GM18867 (cell line): Measurements from ENCODE around the gene BET1.
A peak's percentile ranks its signal among the peaks of the same experiment; 100 is the strongest.

Experiments used
- ATAC-seq: cut with Tn5 transposase; IDR thresholded peaks from one replicate; pipeline ENCODE4 v1.9.1; 2021; ENCODE audit warnings: mild to moderate bottlenecking, moderate library complexity; ENCODE audit not compliant: unreplicated experiment

Gene BET1

DNA sequence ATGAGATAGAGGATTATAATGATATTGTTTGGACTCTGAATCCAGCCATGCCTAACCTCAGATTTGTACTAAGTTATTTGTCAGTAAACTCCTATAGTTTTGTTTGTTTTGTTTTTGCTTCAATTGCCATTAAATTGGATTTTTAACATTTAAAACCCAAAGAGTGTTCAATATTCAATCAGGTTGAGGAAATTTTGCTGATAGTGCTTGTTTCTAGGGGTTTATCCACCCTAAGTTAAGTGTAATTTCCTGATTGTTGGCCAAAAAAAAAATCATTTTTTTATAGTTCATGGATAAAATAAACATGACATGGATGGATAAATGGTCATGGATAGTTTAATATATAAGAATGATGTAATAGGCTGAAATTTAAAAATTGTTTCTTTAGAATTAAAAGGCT, 11.4 kb upstream of the BET1 start:
- no peak for ATAC-seq

DNA sequence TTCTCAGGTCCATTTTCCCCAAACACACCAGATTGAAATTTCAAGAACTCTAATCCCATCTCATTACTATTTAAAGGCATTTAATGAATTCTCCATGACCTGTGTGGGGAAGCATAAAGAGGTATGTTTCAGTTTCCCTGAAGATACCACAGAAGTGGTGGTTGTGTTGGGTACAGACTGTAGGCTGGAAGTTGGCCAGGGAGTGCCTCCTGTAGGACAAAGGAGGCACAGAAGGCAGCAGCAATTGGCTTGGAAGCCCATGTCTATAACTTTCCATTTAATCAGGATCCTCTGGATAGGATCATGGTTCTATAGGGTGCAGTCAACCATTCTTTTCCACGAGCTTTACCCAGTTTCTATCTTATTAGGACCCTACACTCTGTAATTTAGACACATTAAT, 8.6 kb upstream of the BET1 start:
- no peak for ATAC-seq

DNA sequence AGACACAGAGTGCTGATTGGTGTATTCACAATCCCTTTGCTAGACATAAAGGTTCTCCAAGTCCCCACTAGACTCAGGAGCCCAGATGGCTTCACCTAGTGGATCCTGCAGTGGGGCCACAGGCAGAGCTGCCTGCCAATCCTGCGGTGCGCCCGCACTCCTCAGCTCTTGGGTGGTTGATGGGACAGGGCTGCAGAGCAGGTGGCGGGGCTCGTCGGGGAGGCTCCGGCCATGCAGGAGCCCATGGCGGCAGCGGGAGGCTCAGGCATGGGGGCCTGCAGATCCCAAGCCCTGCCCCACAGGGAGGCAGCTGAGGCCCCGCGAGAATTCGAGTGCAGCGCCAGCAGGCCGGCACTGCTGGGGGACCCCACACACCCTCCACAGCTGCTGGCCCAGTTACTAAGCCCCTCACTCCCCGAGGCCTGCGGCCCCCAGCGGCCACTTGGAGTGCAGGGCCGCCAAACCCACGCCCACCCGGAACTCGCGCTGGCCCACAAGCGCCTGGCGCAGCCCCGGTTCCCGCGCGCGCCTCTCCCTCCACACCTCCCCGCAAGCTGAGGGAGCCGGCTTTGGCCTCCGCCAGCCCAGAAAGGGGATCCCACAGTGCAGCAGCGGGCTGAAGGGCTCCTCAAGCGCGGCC, 7.7 kb upstream of the BET1 start:
- no peak for ATAC-seq

DNA sequence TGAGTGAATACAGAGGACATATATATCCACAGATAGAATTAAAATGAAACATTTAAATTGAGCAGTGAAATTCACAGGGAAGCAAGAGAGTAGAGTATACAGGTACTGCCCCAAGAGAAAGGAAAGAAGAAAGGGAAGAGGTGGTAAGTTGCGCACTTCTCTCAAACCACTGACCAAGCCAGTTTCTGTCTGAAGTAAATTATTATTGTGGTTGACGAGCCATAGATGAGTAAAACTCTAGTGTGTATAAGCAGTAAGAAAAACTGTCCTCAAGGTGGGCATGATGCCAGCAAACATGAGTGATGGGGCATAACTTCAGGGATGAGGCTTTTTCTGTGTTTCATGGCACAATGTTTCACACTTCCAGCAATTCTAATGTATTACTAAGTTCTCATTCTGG, 4.4 kb upstream of the BET1 start:
- no peak for ATAC-seq

DNA sequence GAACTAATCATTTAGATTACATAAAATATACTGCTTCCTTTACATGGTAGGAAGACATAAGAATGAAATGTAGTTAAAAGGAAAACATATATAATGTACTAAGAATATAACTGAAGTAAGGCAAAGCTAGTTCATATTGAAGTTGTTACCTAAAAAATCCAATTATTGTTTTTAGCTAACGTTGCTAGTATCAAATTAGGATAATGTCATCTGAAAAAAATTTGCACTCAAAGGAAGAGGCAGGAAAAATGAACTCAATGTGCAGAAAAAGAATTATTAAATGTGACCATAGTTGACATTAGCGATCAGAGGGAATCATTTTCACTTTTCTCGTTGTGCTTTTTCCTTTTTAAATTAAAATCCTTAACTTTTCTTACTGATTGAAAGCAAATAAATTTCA, 1.6 kb upstream of the BET1 start:
- no peak for ATAC-seq

DNA sequence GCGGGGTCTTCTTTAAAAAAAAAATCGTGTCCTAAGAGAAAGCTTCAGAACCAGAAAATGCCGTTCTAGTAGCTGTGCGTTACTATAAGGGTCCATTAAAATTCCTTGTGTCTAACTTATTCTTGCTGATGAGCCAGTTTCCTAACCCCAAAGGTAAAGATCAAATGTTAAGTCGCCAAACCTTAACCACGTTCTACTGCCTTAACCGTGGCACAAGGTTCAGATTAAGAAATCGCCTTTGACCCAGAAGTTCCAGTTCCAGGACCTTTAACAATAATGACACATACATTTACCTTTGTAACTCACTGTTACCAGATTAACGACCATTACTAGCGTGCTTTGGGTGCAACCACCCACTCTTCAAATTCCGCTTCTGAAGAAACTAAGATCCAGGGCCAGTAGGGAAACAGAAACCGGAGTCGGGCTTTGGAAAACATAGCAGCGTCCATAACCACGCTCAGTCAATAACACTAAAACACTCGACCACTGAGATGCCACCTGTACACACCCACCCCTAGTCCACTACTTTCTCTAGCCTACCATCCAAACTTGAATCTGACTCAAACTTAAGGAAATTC, 620 bp downstream of the BET1 start:
- peak; percentile 27 for ATAC-seq

DNA sequence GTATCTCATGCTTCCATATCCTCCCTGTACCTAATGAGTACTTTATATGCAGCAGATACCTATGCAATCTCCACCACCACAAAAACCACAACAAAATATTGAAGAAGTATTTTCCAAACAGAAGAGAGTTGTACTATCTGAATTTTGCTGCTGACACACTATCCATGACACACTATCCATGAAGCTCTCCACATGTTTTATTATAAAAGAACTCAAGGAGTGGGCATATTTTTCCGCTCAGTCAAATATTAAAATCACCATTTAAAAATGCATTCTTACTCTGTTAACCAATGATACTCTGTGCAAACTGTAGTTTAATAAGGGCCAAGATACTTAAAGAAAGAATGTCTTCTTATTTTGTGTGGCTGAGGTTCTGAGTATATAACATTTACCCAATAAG, 2.8 kb downstream of the BET1 start:
- no peak for ATAC-seq

DNA sequence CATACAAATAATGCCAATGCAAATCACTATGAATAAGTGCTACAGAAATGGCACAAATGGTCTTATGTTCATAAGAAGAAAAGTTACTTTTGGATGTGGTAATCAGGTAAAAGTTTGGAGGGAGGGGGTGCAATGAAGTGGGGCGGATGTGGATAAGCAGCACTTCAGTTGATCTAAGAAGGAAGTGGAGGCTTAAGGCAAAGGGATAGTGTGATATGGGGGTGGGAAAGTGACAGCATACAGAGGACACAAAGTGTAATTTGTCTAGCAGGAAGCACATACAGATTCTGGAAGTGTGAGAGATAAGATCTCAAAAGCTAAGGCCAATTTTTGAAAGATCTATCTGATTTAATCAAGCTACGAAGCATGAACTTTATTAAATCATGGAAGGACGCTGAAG, 6.3 kb downstream of the BET1 start:
- ATAC-seq: no peak

DNA sequence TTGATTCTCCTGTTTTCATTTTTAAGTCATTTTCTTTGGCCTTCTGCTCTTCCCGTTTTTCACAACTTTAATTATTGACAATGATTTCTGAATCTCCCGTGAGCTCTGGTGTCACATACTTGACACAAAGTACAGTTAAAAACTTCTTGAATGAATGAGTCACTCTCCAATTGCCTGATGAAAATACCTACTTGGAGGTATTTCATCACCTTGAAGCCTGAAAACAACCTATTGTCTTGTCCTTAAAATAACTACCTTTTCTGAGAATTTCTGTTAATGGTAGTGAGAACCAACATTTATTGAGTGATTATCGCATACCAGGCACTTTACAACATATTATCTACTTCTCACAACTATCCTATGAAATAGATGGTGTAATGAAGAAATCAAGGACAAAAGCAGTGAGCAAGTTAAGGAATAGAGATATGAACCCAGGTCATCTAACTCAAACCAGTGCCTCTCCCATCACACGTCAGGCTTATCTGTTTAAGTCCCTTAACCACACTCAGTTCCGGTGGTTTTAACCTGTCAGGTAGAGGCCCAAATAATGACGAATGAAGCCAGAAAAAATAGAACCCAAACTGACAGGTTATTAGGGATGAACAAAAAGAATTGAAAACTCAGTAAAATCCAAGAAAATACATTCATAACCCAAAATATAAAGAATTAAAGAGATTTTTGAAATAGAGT, 11.6 kb downstream of the BET1 start:
- no peak for ATAC-seq

DNA sequence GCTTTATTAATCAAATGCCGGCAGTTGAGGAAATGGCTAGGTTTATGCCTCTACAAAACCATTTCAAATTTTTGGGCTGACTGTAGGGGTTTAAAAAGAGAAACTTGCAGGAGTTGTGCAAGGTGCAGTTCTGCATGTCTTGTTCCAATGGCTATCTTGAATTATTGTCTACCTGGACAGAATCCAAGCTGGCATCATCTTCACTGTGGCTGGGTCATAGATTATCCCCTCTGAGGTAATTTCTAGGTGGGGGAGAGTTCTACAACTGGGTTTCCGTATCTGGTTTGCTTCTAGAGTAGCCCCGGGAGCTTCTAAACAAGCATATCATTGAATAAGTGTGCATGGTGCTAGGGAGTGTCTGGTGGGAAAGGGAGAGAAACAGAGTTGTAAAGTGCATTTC, 16.9 kb downstream of the BET1 start:
- ATAC-seq: no peak

DNA sequence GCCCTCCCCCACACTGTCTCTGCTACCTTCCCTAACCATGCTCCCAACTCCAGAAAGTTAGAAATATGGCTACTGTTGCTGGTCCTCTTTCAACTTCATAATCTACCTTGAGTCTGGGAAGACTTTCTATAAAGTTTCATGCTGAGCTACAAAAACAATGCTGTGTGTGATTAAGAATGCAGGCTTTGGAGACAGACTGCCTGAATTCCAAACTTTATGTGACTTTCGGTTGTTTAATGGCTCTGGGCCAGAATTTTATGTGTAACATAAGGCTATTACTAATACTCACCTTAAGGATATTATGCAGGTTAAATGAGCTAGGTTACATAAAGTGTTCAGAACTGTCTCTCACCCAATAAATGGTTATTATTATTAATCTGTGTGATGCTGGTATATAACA, 19.1 kb downstream of the BET1 start:
- no peak for ATAC-seq

DNA sequence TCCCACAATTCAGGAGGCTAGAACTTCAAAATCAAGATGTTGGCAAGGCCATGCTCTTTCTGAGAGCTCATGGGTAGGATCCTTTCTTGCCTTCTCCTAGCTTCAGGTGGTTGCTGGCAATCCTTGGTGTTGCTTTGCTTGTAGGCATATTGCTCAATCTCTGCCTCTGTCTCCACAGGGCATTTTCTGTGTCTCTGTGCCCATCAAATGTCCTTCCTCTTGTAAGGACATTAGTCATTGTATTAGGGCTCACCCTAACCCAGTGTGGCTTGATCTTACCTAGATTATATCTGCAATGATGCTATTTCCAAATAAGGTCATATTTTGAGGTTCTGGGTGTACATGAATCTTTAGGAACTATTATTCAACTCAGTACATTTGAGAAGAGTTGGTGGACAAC, 20.1 kb downstream of the BET1 start:
- no peak for ATAC-seq

DNA sequence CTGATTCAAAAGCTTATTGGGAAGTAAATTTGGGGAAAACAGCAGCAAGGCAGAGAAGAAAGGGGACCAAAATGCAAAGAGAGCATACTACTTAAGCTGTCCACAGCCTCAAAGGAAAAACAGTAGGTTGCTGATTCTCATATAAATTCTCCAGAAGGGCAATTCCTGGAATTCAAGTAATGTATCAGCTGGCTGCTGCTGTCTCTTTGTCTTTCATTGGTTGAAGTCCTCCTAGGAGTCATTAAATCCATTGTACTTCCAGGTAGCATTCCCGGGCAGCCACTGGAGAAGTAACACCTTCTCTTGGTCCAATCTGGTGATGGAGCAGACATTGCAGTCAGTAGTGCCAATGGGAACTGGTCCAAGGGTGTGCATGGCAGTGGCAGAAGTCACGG, 22.7 kb downstream of the BET1 start:
- no peak for ATAC-seq

DNA sequence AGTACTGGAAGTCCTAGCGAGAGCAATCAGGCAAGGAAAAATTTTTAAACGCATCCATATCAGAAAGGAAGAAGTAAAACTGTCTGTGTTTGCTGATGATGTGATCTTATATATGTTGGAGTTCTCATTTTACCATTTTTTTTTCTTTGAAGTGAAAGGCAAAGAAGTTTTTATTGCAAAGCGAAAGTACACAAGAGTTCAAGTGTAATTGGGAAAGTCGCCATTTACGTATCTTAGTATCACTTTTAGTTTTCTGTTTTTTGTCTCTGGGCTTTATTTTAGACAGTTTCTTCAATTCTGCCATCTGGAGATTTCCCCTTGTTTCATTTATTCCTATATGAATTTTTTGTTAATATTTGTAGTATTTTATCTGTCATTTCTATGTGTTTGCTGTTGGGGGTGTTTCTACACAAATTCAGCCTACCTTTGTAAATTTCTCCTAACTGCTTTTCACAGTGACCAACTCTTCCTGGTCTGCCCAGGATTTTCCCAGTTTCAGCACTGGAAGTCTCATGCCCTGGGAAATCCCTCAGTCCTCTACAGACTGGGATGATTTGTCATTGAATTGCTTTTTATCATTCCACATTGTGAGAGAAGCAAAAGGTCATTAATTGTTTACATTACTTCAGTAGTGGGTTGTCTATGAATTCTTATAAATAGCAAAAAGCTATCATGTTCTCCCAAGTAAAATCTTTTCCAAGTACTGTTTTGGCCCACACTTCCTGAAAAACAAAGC, 23.2 kb downstream of the BET1 start:
- ATAC-seq: peak; percentile 78

DNA sequence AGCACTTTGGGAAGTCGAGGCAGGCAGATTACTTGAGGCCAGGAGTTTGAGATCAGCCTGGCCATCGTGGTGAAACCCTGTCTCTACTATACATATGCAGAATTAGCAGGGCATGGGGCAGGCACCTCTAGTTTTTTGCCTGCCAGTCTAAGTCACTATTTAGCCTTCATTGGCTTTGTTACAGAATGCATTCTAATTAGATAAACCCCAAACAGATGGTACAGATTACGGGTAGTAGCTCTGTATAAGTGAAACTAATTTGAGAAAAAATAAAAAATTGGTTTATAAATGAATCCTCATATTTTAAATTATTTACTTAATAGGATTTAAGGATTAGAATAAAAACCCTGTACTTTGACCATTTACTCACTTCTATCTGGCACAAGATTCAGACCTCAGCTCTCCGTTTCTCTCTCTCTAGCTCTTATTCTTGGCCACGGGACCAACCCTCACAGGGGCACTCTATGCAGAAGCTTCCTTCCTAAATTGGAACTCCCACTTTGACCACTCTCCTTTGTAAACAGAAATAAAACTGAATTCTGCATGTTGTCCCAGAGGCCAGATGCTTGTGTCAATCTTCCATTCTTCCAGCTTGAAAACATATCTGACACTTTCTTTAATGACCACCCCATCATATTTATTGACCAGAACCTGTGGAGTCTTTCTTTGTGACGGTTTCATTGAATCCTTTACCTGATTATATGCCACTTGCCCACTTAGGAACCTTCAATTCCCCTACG, 26.8 kb downstream of the BET1 start:
- ATAC-seq: no peak

DNA sequence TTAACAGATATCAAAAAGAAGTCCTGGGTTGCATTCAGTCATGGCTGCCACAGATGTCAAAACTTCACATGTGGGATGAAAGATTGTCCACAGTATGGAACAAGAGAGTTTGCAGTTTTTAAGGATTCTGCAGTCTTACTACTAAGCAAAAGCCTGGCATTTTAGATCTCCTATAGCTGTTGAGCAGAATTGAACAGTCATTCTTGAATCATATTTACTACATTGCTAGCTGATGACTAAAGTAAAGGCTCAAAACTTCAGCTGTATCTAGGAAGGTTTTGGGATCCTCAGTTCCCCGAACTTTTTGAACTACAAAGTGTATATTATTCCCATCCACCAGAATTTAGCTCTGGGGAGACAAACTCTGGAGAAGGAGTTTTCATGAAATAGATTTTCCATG, 31.0 kb downstream of the BET1 start:
- ATAC-seq: no peak

DNA sequence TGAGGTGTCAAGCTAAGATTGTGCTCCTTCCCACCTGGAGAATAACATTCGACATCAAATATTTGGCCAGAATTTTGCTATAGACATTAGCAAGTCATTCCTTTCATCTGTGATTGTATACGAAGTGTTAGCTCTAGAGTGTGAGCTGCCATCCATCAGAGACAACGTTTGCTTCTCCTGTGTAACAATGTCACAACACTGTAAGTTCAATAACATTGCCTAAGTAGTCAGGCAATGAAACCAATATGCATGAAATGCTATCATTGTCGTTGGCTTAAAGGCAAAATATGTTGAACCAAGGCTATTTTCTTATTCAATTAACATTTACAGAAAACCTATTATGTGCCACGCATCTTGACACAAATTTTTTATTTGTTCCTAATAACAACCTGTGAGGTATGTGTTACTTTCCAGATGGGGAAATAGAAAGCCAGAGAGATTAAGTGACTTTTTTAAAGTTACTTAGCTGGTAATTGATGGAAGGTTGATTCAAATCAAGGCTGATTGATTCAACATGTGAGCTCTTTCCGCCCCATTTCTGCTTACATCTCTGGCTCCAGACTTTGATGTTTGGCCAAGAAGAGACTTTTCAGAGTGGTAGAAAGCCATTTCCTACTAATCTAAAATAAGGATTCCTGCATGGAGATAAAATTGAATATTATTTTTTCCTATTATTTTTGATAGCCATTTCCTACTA, 32.0 kb downstream of the BET1 start:
- ATAC-seq: no peak

DNA sequence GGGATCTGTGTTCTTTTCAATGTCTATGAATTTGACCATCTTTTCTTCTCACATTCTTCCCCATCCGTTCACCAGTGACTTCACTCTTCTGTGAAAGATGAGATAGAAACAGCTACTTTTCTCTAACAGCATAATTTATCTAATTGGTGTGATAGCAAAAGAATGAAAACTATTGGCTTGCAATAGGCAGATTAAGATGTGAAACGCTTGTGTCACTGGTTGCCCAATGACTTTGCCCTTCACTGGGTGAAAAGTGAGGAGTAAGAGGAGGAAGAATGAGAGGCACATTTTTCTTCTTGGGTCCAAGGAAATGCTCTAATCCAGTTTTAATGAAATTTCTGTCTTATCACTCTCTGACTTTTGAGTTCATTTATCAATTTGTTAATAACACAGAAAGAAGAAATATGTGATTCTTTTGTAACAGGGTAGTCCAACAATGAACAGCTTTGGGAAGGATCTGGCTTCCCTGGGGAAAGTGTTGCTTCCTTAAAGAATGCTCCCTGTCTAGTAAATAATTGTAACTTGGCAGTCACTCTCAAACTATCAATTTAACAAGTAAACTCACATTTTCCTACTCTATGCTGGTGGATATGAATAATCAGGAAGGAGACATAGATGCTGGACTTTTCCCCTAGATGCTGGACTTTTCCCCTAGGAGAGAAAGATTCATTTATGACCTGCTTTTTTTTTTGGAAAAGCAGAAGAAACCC, 35.1 kb downstream of the BET1 start:
- no peak for ATAC-seq

DNA sequence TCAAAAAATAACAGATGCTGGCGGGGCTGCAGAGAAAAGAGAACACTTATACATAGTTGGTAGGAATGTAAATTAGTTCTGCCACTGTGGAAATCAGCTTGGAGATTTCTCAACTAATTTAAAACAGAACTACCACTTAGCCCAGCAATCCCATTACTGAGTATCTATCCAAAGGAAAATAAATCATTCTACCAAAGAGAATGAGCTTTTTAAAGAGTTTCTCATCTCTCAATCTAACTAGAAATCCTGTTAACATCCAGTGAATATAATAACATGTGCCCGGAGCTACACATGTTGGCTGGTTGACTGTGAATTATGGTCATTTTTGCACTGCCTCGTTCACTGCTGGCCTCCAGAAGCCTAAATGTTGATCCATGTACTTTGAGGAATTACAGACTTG, 39.3 kb downstream of the BET1 start:
- ATAC-seq: no peak

DNA sequence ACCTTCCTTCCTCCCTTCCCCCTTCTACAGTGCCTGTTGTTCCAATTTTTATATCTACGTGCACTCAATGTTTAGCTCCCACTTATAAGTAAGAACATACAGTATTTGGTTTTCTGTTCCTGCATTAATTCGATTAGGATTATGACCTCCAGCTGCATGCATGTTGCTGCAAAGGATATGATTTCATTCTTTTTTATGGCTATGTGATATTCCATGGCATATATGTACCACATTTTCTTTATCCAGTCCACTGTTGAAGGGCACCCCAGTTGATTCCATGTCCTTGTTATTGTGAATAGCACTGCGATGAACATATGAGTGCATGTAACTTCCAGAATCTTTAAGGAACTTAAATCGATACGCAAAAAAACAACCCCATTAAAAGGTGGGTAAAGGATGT, 39.9 kb downstream of the BET1 start:
- ATAC-seq: no peak
